ENCODE data around the gene TULP1.

DNA sequence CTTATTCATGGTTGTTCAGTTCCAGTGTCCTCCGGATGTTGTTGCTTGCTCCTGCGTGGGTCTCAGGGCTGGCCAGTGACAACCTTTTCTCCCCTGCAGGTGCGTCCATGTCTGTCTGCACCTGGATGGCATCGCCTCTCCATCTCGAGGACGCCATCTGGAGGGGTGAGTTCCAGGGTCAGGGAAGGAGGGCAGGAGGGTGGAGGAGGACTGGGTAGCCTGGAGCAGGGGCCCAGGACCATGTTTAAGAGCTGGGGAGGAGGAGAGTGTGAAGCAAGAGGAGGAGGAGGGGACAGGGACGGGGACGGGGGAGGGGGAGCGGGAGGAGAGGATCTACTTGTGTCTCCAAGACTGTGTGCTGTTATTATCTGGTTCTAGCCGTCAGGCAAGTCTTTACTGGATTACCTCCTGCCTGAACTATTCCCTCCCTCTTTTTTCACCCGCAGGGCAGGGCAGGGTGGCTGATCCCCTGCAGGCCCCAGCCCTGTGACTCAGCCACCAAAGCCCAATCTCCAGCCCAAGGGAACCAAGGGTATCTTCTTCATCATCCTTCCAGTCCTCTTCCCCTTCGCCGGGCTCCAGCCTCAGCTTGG lies 32.2 kb upstream of the TULP1 start:
- TF ChIP-seq, protein P1, sequence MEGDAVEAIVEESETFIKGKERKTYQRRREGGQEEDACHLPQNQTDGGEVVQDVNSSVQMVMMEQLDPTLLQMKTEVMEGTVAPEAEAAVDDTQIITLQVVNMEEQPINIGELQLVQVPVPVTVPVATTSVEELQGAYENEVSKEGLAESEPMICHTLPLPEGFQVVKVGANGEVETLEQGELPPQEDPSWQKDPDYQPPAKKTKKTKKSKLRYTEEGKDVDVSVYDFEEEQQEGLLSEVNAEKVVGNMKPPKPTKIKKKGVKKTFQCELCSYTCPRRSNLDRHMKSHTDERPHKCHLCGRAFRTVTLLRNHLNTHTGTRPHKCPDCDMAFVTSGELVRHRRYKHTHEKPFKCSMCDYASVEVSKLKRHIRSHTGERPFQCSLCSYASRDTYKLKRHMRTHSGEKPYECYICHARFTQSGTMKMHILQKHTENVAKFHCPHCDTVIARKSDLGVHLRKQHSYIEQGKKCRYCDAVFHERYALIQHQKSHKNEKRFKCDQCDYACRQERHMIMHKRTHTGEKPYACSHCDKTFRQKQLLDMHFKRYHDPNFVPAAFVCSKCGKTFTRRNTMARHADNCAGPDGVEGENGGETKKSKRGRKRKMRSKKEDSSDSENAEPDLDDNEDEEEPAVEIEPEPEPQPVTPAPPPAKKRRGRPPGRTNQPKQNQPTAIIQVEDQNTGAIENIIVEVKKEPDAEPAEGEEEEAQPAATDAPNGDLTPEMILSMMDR (IDR thresholded peaks at IDR 0.05; ENCODE audit: poor library complexity), result no peak
- no peak for TF ChIP-seq EZH2 (IDR thresholded peaks at IDR 0.05; ENCODE audit: borderline replicate concordance)
